GM18507 (cell line): ENCODE measurements around the gene TRIM13.
A peak's percentile ranks its signal among the peaks of the same experiment; 100 is the strongest.
"Not testable (repeated sequence)": the region's sequence is repeated elsewhere in the genome, so short reads cannot be mapped to it uniquely, and the experiment has no call there.

Experiments used
- DNase-seq: peaks from one replicate; pipeline ENCODE4 v3.0.0; 2011; ENCODE audit warnings: low read depth; ENCODE audit not compliant: insufficient read length; ENCODE audit errors: extremely low spot score
- FAIRE-seq: peaks from 2 replicates; lab custom pipeline; 2011; peaks lifted over from hg19 to GRCh38; lab: Jason Lieb, UNC

The TRIM13 gene

DNA sequence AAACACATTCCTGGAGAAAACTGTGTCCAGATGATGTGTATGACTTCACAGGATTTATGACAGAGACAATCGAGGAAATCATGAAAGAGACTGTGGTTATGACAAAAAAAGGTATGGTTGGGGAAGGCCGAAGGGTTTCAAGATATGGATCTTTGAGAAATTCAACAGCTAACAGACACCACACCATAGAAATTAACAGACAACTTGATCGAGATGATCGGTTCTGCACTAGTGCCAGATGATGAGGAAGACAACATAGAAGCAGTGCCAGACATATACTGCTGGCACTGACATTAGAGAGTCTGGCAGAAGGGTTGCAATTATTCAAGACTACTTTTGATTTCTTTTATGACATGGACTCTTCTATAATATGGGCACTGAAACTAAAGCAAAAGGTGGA lies 55.6 kb downstream of the TRIM13 start:
- no peak for DNase-seq
- peak; percentile 46 for FAIRE-seq

DNA sequence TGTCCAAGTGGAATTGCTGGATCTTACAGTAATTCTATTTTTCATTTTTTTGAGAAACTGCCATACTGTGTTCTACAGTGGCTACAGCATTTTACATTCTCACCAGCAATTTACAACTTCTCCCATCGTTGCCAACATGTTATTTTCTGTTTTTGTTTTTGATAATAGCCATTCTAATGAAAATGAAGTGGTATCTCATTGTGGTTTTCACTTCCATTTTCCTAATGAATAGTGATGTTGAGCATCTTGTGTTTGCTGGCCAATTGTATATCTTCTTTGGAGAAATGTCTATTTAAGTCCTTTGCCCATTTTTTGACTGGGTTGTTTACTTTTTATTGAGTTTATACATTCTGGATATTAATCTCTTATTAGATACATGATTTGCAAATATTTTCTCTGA lies 57.0 kb downstream of the TRIM13 start:
- DNase-seq (no peak), FAIRE-seq (peak; percentile 52)

- peak; percentile 48 for FAIRE-seq
- no peak for DNase-seq
Measured at GRCh38 chr13:50055454-50055853, 58.6 kb downstream of the TRIM13 start.

GRCh38 chr13:50060718-50061117 lies 63.9 kb downstream of the TRIM13 start:
- no peak for DNase-seq
- FAIRE-seq: no peak

- FAIRE-seq, DNase-seq: not testable (repeated sequence)
Measured at GRCh38 chr13:50062336-50062735, 65.5 kb downstream of the TRIM13 start.

- FAIRE-seq: no peak
Measured at GRCh38 chr13:50065712-50066111, 68.9 kb downstream of the TRIM13 start.

More at GRCh38 chr13:50065712-50066111, 68.9 kb downstream of the TRIM13 start:
- no peak for DNase-seq
